Loucy (cell line): Measurements from ENCODE around the gene SELENOF.

ENCODE experiments used
- EZH2phosphoT487 ChIP-seq: fragments of 200-600 bp; IDR thresholded peaks from 2 replicates; pipeline ENCODE4 v1.6.1; 2018; ENCODE audit warnings: antibody characterized with exemption, mild to moderate bottlenecking, moderate library complexity, borderline replicate concordance
- TF ChIP-seq, protein P1 (sequence below): fragments of 200-600 bp; sonication (generic); conservative IDR thresholded peaks from 2 replicates; pipeline ENCODE4 v1.5.1; 2014; ENCODE audit warnings: mild to moderate bottlenecking, antibody characterized with exemption, low read length

DNA sequence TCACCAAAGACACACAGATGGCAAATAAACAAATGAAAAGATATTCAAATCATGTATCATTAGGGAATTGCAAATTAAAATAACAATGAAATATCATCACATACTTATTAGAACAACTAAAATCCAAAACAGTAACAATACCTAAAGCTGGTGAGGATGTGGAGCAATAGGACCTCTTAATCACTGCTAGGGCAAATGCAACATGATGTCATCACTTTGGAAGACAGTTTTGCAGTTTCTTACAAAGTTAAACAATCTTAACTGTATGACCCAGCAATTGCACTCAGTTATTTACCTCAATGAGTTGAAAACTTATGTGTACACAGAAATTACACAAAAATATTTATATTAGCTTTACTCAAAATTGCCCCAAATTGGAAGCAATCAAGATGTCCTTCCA is 47.3 kb downstream of the SELENOF start:
- TF ChIP-seq, protein P1, sequence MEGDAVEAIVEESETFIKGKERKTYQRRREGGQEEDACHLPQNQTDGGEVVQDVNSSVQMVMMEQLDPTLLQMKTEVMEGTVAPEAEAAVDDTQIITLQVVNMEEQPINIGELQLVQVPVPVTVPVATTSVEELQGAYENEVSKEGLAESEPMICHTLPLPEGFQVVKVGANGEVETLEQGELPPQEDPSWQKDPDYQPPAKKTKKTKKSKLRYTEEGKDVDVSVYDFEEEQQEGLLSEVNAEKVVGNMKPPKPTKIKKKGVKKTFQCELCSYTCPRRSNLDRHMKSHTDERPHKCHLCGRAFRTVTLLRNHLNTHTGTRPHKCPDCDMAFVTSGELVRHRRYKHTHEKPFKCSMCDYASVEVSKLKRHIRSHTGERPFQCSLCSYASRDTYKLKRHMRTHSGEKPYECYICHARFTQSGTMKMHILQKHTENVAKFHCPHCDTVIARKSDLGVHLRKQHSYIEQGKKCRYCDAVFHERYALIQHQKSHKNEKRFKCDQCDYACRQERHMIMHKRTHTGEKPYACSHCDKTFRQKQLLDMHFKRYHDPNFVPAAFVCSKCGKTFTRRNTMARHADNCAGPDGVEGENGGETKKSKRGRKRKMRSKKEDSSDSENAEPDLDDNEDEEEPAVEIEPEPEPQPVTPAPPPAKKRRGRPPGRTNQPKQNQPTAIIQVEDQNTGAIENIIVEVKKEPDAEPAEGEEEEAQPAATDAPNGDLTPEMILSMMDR, result no peak
- TF ChIP-seq EZH2phosphoT487, result no peak
